GM21367 (cell line): ENCODE measurements around the gene HYAL3.
A peak's percentile ranks its signal among the peaks of the same experiment; 100 is the strongest.
"Not testable (repeated sequence)": the region's sequence is repeated elsewhere in the genome, so short reads cannot be mapped to it uniquely, and the experiment has no call there.

Experiments used
- ATAC-seq: cut with Tn5 transposase; IDR thresholded peaks from one replicate; pipeline ENCODE4 v1.9.1; 2021; ENCODE audit not compliant: unreplicated experiment

HYAL3 gene

DNA sequence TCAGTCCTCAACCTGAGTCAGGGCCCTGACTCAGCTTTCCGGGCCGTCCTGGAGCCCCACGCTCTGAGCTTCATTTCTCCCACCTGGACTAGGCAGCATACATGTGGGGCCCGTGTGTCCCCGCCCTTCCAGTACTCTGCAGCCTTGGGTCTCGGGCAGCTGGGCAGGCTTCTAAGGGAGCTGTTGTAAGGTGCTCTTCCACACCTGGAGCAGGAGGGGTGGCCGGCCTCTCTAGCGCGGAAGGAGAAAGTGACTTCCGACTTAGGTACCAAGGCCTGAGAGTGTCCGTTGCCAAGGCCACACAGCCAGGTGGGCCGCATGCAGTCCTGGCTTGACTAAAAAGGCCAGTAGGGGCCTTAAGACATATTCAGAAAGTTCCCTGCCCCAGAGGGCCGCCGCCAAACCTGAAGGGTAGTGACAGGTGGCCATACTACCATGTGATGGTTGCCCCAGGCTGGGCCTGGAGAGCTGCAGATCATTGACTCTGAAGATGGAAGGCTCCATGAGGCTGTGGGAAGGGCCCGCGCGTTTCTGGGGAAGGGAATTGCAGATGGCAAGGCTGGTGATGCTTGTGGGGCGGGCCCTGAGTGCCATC lies 39.7 kb downstream of the HYAL3 start:
- ATAC-seq: peak; percentile 11

GRCh38 chr3:50258979-50259378 lies 40.2 kb downstream of the HYAL3 start:
- ATAC-seq: no peak

- ATAC-seq: no peak
Measured at GRCh38 chr3:50258029-50258680, 41.0 kb downstream of the HYAL3 start.

DNA sequence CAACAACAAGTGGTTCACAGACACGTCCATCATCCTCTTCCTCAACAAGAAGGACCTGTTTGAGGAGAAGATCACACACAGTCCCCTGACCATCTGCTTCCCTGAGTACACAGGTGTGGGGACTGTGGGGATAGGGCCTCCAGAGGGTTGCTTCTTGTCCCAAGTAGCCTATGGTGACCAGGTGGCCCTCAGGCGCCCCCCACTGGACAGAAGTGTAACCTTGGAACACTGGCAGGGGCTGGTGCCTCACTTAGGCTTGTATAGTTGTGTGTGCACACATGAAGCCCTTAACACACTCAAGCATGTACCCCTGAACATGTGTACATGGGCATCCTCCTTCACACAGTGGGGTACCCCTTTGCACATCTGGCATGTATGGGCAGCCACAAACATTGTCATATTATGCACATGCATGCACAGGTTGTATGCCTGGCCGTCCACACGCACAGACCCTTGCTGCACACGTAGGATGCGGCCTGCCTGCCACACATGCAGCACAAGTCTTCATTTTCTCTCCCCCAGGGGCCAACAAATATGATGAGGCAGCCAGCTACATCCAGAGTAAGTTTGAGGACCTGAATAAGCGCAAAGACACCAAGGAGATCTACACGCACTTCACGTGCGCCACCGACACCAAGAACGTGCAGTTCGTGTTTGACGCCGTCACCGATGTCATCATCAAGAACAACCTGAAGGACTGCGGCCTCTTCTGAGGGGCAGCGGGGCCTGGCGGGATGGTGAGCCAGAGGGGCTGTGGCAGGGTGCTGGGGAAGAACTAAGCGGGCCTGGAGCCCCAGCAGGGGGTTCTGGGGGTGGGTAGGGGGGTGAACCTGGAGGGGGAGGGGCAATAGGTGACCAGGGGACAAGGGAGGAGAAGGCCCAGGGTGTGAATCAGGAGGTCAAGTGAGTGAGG lies 42.0 kb downstream of the HYAL3 start:
- no peak for ATAC-seq

DNA sequence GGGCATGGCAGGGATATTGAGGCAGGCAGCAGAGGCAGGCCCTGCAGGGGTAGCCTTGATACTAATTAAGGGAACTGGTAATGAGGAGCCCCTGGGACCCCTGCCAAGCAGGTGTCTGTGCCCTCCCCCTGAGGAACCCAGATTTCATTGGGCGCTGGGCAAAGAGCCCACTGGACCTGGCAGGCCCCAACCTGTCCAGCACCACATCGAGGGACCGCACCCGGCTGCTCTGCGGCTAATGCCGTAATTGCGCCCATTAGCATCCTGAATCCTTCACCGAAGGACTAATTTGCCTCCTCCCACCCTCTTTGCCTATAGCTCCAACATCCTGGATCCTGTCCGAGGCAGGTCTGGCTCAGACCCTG lies 44.0 kb downstream of the HYAL3 start:
- no peak for ATAC-seq

GRCh38 chr3:50254577-50255250 lies 44.5 kb downstream of the HYAL3 start:
- ATAC-seq: no peak

- ATAC-seq: no peak
Measured at GRCh38 chr3:50251220-50251619, 48.0 kb downstream of the HYAL3 start.

GRCh38 chr3:50250514-50250913 lies 48.7 kb downstream of the HYAL3 start:
- no peak for ATAC-seq

DNA sequence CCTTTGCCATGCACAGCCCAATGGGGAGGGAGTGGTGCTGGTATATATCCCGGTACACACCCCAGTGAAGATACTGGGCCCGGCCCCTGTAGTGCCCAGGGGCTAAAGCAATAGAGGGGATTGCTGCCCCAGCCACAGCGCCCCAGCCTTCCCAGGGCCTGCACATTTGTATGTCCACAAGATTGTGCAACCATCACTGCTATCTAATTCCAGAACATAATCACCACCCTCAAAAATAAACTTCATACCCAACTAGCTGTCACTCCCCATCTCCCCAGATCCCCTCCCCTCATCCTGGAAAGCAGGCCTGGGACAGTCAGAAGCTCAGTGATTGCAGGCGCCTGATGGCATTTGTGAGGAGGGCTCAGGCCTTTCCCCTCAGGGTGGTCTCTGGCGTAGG lies 49.7 kb downstream of the HYAL3 start:
- ATAC-seq: no peak

DNA sequence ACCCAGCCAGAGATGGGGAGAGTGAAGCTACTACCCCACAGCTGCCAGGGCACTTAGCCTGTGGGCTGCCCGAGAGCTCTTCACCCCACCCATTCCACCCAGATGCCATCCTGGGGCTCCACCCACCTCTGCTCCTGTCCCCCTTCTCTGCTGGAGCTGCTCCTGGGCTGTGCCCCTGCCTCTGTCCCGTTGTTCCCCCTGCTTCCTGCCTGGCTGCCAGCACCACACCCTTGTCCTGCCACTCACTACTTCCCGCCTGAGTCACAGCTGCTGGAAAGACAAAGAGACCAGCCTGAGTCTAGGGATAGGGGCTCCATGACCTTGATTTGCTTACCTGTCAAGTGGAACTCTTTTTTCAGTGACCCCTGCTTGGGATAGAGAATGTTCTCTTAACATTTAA lies 50.8 kb downstream of the HYAL3 start:
- ATAC-seq: no peak

DNA sequence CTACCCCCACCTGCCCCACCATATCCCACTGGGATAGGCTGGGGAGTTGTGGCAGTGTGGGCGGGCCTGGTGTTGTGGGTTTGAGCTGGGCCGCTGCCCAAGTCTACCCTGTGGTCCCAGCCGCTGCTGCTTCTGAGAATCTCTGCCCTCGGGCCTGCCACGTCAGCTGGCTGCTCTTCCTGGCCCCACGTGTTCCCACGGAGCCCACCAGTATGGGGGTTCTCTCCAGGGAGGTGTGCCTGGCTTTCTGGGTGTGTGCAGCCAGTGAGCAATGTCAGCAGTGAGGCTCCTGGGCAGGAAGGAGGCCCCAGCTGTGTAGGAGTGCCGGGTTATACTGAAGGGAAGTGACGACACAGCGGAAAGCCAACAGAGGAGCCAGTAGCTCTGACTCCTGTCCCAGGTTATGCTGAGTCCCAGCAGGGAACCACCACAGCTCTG lies 52.7 kb downstream of the HYAL3 start:
- peak; percentile 31 for ATAC-seq

- ATAC-seq: peak; percentile 46
Measured at GRCh38 chr3:50245831-50246516, 53.2 kb downstream of the HYAL3 start.

GRCh38 chr3:50245251-50245745 lies 53.9 kb downstream of the HYAL3 start:
- no peak for ATAC-seq

DNA sequence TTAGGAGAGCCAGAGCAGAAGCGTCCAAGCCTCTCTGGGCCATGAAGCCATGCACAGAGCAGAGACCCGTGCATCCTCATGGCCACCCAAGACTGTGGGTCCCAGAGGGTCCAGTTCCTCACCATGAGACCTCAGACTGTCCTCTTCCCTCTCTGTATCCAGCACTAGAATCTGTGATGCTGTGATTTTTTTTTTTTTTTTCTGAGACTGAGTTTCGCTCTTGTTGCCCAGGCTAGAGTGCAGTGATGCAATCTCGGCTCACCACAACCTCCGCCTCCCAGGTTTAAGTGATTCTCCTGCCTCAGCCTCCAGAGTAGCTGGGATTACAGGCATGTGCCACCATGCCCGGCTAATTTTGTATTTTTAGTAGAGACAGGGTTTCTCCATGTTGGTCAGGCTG lies 54.4 kb downstream of the HYAL3 start:
- not testable (repeated sequence) for ATAC-seq

GRCh38 chr3:50243543-50243895 lies 55.7 kb downstream of the HYAL3 start:
- no peak for ATAC-seq

DNA sequence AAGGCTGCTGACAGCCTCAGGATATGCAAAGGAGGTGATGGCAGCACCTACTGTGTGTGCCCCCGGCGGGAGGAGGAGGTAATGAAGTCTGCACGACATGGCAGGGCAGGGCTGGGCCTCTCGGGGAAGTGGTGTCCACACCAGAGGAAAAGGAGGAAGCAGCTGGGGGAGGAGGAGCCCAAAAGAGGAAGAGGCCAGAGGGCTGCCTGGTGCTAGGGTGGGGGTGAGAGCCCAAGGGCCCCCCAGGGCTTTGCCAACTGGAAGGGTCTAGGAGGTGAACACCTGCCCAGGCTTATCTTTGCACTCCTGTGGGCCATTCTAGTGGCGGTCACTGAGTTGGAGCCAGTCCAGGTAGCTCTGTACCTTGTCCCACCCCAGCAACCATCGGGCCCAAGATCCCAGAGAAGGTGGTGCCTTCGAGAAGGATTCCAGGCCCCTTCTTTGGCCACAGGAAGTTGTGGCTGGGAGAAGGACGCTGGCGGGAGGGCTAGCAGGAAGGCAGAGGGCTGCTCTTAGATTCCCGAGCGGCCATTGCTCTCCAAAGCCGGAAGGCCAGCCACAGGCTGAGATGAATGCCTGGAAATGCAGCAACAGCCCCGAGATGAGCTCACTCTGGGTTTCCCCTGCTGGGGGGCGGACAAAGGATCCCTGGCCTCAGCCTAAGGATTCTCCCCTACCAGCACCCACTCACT lies 56.2 kb downstream of the HYAL3 start:
- no peak for ATAC-seq
